ACC112 (cell line): ENCODE data around the gene DSCAML1.

Experiments used
- H2AFZ ChIP-seq: fragments of 200-600 bp; sonication (generic); one replicate; pipeline ENCODE4 v1.6.0; 2017; ENCODE audit warnings: antibody characterized with exemption, low read length; ENCODE audit not compliant: unreplicated experiment
- H3K27ac ChIP-seq: fragments of 200-600 bp; sonication (generic); 2 replicates; pipeline ENCODE4 v1.5.1; 2014; ENCODE audit warnings: low read depth, mild to moderate bottlenecking, antibody characterized with exemption, low read length, moderate library complexity
- H3K27me3 ChIP-seq: fragments of 200-600 bp; sonication (generic); 2 replicates; pipeline ENCODE4 v1.6.1; 2014; ENCODE audit warnings: mild to moderate bottlenecking, antibody characterized with exemption, low read length, moderate library complexity, mixed read lengths; ENCODE audit not compliant: insufficient read depth
- H3K36me3 ChIP-seq: fragments of 200-600 bp; sonication (generic); 2 replicates; pipeline ENCODE4 v1.6.1; 2016; ENCODE audit warnings: mild to moderate bottlenecking, antibody characterized with exemption, low read length, moderate library complexity, mixed read lengths; ENCODE audit not compliant: insufficient read depth
- H3K4me1 ChIP-seq: fragments of 200-600 bp; sonication (generic); one replicate; pipeline ENCODE4 v1.6.1; 2016; ENCODE audit warnings: low read length, mixed read lengths; ENCODE audit not compliant: insufficient read depth, unreplicated experiment, control insufficient read depth
- H3K4me3 ChIP-seq: fragments of 200-600 bp; sonication (generic); 2 replicates; pipeline ENCODE4 v1.5.1; 2014; ENCODE audit warnings: mild to moderate bottlenecking, low read depth, low read length
- H3K79me2 ChIP-seq: fragments of 200-600 bp; sonication (generic); one replicate; pipeline ENCODE4 v1.6.0; 2016; ENCODE audit warnings: low read length; ENCODE audit not compliant: control insufficient read depth, unreplicated experiment, insufficient read depth

The DSCAML1 gene

GRCh38 chr11:117433717-117434116 is 363.3 kb downstream of the DSCAML1 start:
- H3K79me2 ChIP-seq, result no peaks in the 10 kb centered on the region
- H3K4me3 ChIP-seq, result no peak overlapping the region
- peaks cover 62% of the 10 kb centered on the region for H3K27me3 ChIP-seq
- H2AFZ ChIP-seq, result no peak overlapping the region
- no peaks in the 10 kb centered on the region for H3K36me3 ChIP-seq
- no peak overlapping the region for H3K27ac ChIP-seq
- no peaks in the 10 kb centered on the region for H3K4me1 ChIP-seq

GRCh38 chr11:117431436-117431835 is 365.6 kb downstream of the DSCAML1 start:
- H2AFZ ChIP-seq, result no peak overlapping the region
- no peak overlapping the region for H3K27ac ChIP-seq
- no peaks in the 10 kb centered on the region for H3K4me1 ChIP-seq
- H3K79me2 ChIP-seq, result no peaks in the 10 kb centered on the region
- no peak overlapping the region for H3K4me3 ChIP-seq
- peaks cover 64% of the 10 kb centered on the region for H3K27me3 ChIP-seq
- no peaks in the 10 kb centered on the region for H3K36me3 ChIP-seq

- Histone ChIP-seq H3K36me3 (no peaks in the 10 kb centered on the region), H3K4me1 (no peaks in the 10 kb centered on the region), H3K27ac (no peak overlapping the region), H2AFZ (no peak overlapping the region), H3K79me2 (no peaks in the 10 kb centered on the region), H3K27me3 (peaks cover 55% of the 10 kb centered on the region), H3K4me3 (no peak overlapping the region)
Measured at GRCh38 chr11:117430293-117430955, 366.6 kb downstream of the DSCAML1 start.

GRCh38 chr11:117428856-117429229 is 368.2 kb downstream of the DSCAML1 start:
- no peaks in the 10 kb centered on the region for H3K36me3 ChIP-seq
- H3K79me2 ChIP-seq, result no peaks in the 10 kb centered on the region
- no peak overlapping the region for H3K4me3 ChIP-seq
- H3K4me1 ChIP-seq, result peaks cover 6% of the 10 kb centered on the region
- H3K27ac ChIP-seq, result no peak overlapping the region
- H2AFZ ChIP-seq, result no peak overlapping the region
- peaks cover 40% of the 10 kb centered on the region for H3K27me3 ChIP-seq

GRCh38 chr11:117428186-117428855 is 368.7 kb downstream of the DSCAML1 start:
- no peak overlapping the region for H3K27ac ChIP-seq
- no peak overlapping the region for H2AFZ ChIP-seq

GRCh38 chr11:117427356-117427874 is 369.6 kb downstream of the DSCAML1 start:
- no peak overlapping the region for H3K4me3 ChIP-seq
- no peaks in the 10 kb centered on the region for H3K79me2 ChIP-seq
- peaks cover 6% of the 10 kb centered on the region for H3K4me1 ChIP-seq
- no peak overlapping the region for H3K27ac ChIP-seq
- no peaks in the 10 kb centered on the region for H3K36me3 ChIP-seq
- H2AFZ ChIP-seq, result no peak overlapping the region
- peaks cover 26% of the 10 kb centered on the region for H3K27me3 ChIP-seq

More at GRCh38 chr11:117428186-117428855, 368.7 kb downstream of the DSCAML1 start:
- Histone ChIP-seq H3K27me3 (peaks cover 35% of the 10 kb centered on the region), H3K4me1 (peaks cover 6% of the 10 kb centered on the region), H3K79me2 (no peaks in the 10 kb centered on the region), H3K4me3 (no peak overlapping the region), H3K36me3 (no peaks in the 10 kb centered on the region)

- Histone ChIP-seq H3K27me3 (peaks cover 21% of the 10 kb centered on the region), H3K79me2 (no peaks in the 10 kb centered on the region), H3K36me3 (no peaks in the 10 kb centered on the region), H3K27ac (no peak overlapping the region), H2AFZ (no peak overlapping the region), H3K4me1 (peaks cover 6% of the 10 kb centered on the region), H3K4me3 (no peak overlapping the region)
Measured at GRCh38 chr11:117426941-117427340, 370.1 kb downstream of the DSCAML1 start.

GRCh38 chr11:117426297-117426685 is 370.7 kb downstream of the DSCAML1 start:
- no peak overlapping the region for H2AFZ ChIP-seq

GRCh38 chr11:117425679-117426296 is 371.2 kb downstream of the DSCAML1 start:
- no peaks in the 10 kb centered on the region for H3K79me2 ChIP-seq
- no peak overlapping the region for H3K27ac ChIP-seq
- peaks cover 15% of the 10 kb centered on the region for H3K27me3 ChIP-seq
- H2AFZ ChIP-seq, result no peak overlapping the region
- H3K4me3 ChIP-seq, result no peak overlapping the region
- peaks cover 6% of the 10 kb centered on the region for H3K4me1 ChIP-seq
- no peaks in the 10 kb centered on the region for H3K36me3 ChIP-seq

More at GRCh38 chr11:117426297-117426685, 370.7 kb downstream of the DSCAML1 start:
- no peaks in the 10 kb centered on the region for H3K36me3 ChIP-seq
- H3K27me3 ChIP-seq, result peaks cover 20% of the 10 kb centered on the region
- peaks cover 6% of the 10 kb centered on the region for H3K4me1 ChIP-seq
- H3K79me2 ChIP-seq, result no peaks in the 10 kb centered on the region
- no peak overlapping the region for H3K27ac ChIP-seq
- no peak overlapping the region for H3K4me3 ChIP-seq

GRCh38 chr11:117424781-117425180 is 372.2 kb downstream of the DSCAML1 start:
- H3K4me3 ChIP-seq, result no peak overlapping the region
- peaks cover 12% of the 10 kb centered on the region for H3K27me3 ChIP-seq
- H3K27ac ChIP-seq, result no peak overlapping the region
- H2AFZ ChIP-seq, result no peak overlapping the region
- H3K36me3 ChIP-seq, result no peaks in the 10 kb centered on the region
- peaks cover 6% of the 10 kb centered on the region for H3K4me1 ChIP-seq
- no peaks in the 10 kb centered on the region for H3K79me2 ChIP-seq
